SK-N-SH (cell line): ENCODE data around the gene ZDHHC24. TPM values are rescaled to one million over a fixed set of nuclear protein-coding genes. Genes with fewer than 3 reads are reported as not detected.
A peak's percentile ranks its signal among the peaks of the same experiment; 100 is the strongest.

Experiments
- CTCF ChIA-PET: fragments of 300-600, 350-600 bp; formaldehyde crosslinking; extraction: SDS; loops from one replicate; lab custom pipeline; 2021; lab: Yijun Ruan, JAX
- POLR2A ChIA-PET: fragments of 350-600 bp; sonication (Branson Sonifier 250); formaldehyde crosslinking; extraction: SDS; loops from one replicate; lab custom pipeline; 2020; ENCODE audit warnings: antibody characterized with exemption, inconsistent platforms; lab: Yijun Ruan, JAX
- DNase-seq: peaks from one replicate; pipeline ENCODE4 v3.0.0; 2012
- H2AFZ ChIP-seq: fragments of 200-600 bp; sonication (generic); 2 replicates; pipeline ENCODE4 v1.8.1; 2016; ENCODE audit warnings: antibody characterized with exemption, mild to moderate bottlenecking, low read depth
- H3F3A ChIP-seq: fragments of 200-600 bp; sonication (generic); replicated peaks from 2 replicates; pipeline ENCODE3; 2016; ENCODE audit warnings: antibody characterized with exemption, mild to moderate bottlenecking; ENCODE audit not compliant: insufficient read depth
- H3K27ac ChIP-seq, 2 experiments: fragments of 200-500 bp in 1 of 2; fragments of 200-600 bp in 1 of 2; sonication (Bioruptor generic) in 1 of 2; sonication (generic), shearing (Covaris generic) in 1 of 2; 2 replicates each; pipeline versions ENCODE4 v1.5.1 to v1.6.1; 2014 to 2016; ENCODE audit warnings: low read depth in 2 of 2, inconsistent platforms in 1 of 2, low read length in 1 of 2, mild to moderate bottlenecking in 1 of 2, mixed read lengths in 1 of 2
- H3K27me3 ChIP-seq: fragments of 200-600 bp; sonication (generic), shearing (Covaris generic); 2 replicates; pipeline ENCODE4 v1.6.1; 2016; ENCODE audit warnings: mixed run types; ENCODE audit not compliant: insufficient read depth
- H3K36me3 ChIP-seq, 2 experiments: fragments of 200-500 bp in 1 of 2; fragments of 200-600 bp in 1 of 2; sonication (Bioruptor generic) in 1 of 2; sonication (generic) in 1 of 2; replicated peaks in 1 of 2; 2 replicates each; pipeline versions ENCODE3 to v1.5.1; 2014 to 2016; ENCODE audit warnings: low read length in 1 of 2, mild to moderate bottlenecking in 1 of 2; ENCODE audit not compliant: insufficient read depth in 2 of 2, control insufficient read depth in 1 of 2
- H3K4me1 ChIP-seq, 2 experiments: fragments of 200-500 bp in 1 of 2; fragments of 200-600 bp in 1 of 2; sonication (Bioruptor generic) in 1 of 2; sonication (generic), shearing (Covaris generic) in 1 of 2; 2 replicates each; pipeline versions ENCODE4 v1.5.1 to v1.6.1; 2014 to 2016; ENCODE audit warnings: low read depth in 1 of 2, low read length in 1 of 2, mixed run types in 1 of 2; ENCODE audit not compliant: insufficient read depth in 2 of 2, control insufficient read depth in 1 of 2
- H3K4me2 ChIP-seq: fragments of 200-600 bp; sonication (generic), shearing (Covaris generic); 2 replicates; pipeline ENCODE4 v1.6.1; 2017; ENCODE audit warnings: mixed run types
- H3K4me3 ChIP-seq, 2 experiments: fragments of 200-500 bp in 1 of 2; fragments of 200-600 bp in 1 of 2; sonication (Bioruptor generic) in 1 of 2; sonication (generic), shearing (Covaris generic) in 1 of 2; 2 replicates each; pipeline versions ENCODE4 v1.5.1 to v1.8.1; 2014 to 2016; ENCODE audit warnings: low read depth in 2 of 2, inconsistent platforms in 1 of 2, low read length in 1 of 2, mild to moderate bottlenecking in 1 of 2, mixed read lengths in 1 of 2, moderate library complexity in 1 of 2
- H3K79me2 ChIP-seq: fragments of 200-600 bp; sonication (generic); 2 replicates; pipeline ENCODE4 v1.8.1; 2017; ENCODE audit warnings: mild to moderate bottlenecking; ENCODE audit not compliant: insufficient read depth
- H3K9ac ChIP-seq: fragments of 200-600 bp; sonication (generic); 2 replicates; pipeline ENCODE4 v1.6.1; 2017; ENCODE audit warnings: mixed run types
- H3K9me2 ChIP-seq: fragments of 200-600 bp; sonication (generic); 2 replicates; pipeline ENCODE4 v1.6.1; 2017; ENCODE audit warnings: mixed run types
- H3K9me3 ChIP-seq: fragments of 200-600 bp; sonication (generic); 2 replicates; pipeline ENCODE4 v1.6.1; 2017; ENCODE audit warnings: mixed run types, mild to moderate bottlenecking, moderate library complexity
- H4K20me1 ChIP-seq: fragments of 200-600 bp; sonication (generic); 2 replicates; pipeline ENCODE4 v1.6.1; 2017; ENCODE audit warnings: mild to moderate bottlenecking, mixed run types; ENCODE audit not compliant: insufficient read depth
- CHD2 ChIP-seq: fragments of 150-350 bp; IDR thresholded peaks from 2 replicates; pipeline ENCODE4 v1.6.1; 2018; ENCODE audit warnings: low read length; ENCODE audit not compliant: partially characterized antibody
- ELF1 ChIP-seq: IDR thresholded peaks from 2 replicates; pipeline ENCODE4 v1.4.0; 2012
- FOXJ3 ChIP-seq: sonication (generic); formaldehyde crosslinking; IDR thresholded peaks from 2 replicates; pipeline ENCODE4 v1.5.1; 2020; ENCODE audit warnings: mild to moderate bottlenecking, missing genetic modification reagents
- FOXM1 ChIP-seq: IDR thresholded peaks from 2 replicates; pipeline ENCODE4 v1.4.0; 2012; ENCODE audit warnings: low read depth, mild to moderate bottlenecking
- GATA2 ChIP-seq: sonication (generic); formaldehyde crosslinking; IDR thresholded peaks from 2 replicates; pipeline ENCODE4 v1.5.0; 2020; ENCODE audit warnings: mild to moderate bottlenecking, missing genetic modification reagents
- MAX ChIP-seq: IDR thresholded peaks from 2 replicates; pipeline ENCODE4 v1.4.0; 2012; ENCODE audit warnings: low read depth
- NFIC ChIP-seq: IDR thresholded peaks from 2 replicates; pipeline ENCODE4 v1.4.0; 2012; ENCODE audit warnings: borderline replicate concordance
- PBX3 ChIP-seq: IDR thresholded peaks from 2 replicates; pipeline ENCODE4; 2012
- RAD21 ChIP-seq: IDR thresholded peaks from 2 replicates; pipeline ENCODE4 v1.6.1; 2012; ENCODE audit warnings: mild to moderate bottlenecking, low read length
- RFX5 ChIP-seq: IDR thresholded peaks from 2 replicates; pipeline ENCODE4 v1.6.1; 2012; ENCODE audit warnings: mild to moderate bottlenecking, improper control_type of control experiment, low read length
- RXRA ChIP-seq: IDR thresholded peaks from 2 replicates; pipeline ENCODE4 v1.4.0; 2012; ENCODE audit warnings: low read depth, mild to moderate bottlenecking, borderline replicate concordance
- SMC3 ChIP-seq: IDR thresholded peaks from 2 replicates; pipeline ENCODE4 v1.6.1; 2012; ENCODE audit warnings: low read depth, low read length, improper control_type of control experiment
- TEAD4 ChIP-seq: IDR thresholded peaks from 2 replicates; pipeline ENCODE4 v1.4.0; 2012; ENCODE audit warnings: mild to moderate bottlenecking, borderline replicate concordance; ENCODE audit not compliant: insufficient read depth
- USF1 ChIP-seq: IDR thresholded peaks from 2 replicates; pipeline ENCODE4 v1.4.0; 2012; ENCODE audit warnings: low read depth, borderline replicate concordance
- ZBTB33 ChIP-seq: IDR thresholded peaks from 2 replicates; pipeline ENCODE4 v1.4.0; 2012; ENCODE audit warnings: low read depth, borderline replicate concordance
- WGBS: methylation state at CpG from one replicate; pipeline ENCODE4 v1.1.6; 2017; ENCODE audit warnings: low lambda C conversion rate; 5-methylcytosine and 5-hydroxymethylcytosine counted together
- polyA plus RNA-seq, 3 experiments: library from polyadenylated mRNA; depleted of rRNA; stranded (reverse); fragments of >200 nt; gene quantifications; 2 replicates each; pipeline ENCODE4 v1.2.3, GENCODE V29; 2012

ZDHHC24 gene
- polyA plus RNA-seq, 1 of the 3 experiments (the other 2 are of a cell fraction), result 13.1 TPM

- CTCF ChIA-PET, result interaction anchor here (0.7 to 5.1 kb wide), 9 partner anchors 9 to 265 kb away, joined by 3 to 30 read pairs (median 5); partner anchors contain the start of genes CCDC87, CCS and RBM4B
- H3K9ac ChIP-seq, result no peak overlapping the region
- 65% methylated on average over 7 of the region's 7 CpGs for WGBS
- H3K79me2 ChIP-seq, result no peaks in the 10 kb centered on the region
- peaks cover 0 to 7% of the 10 kb centered on the region in 2 experiments; a peak in 1 of 4 replicates for H3K4me1 ChIP-seq
- no peak overlapping the region for H3K4me2 ChIP-seq
- POLR2A ChIA-PET, result interaction anchor here (0.5 to 2.7 kb wide), 3 partner anchors 23 to 252 kb away, joined by 4 to 8 read pairs (median 6); partner anchors contain the start of genes CCDC87, CCS and ZDHHC24
- H3K27ac ChIP-seq, result no peak overlapping the region
- no peak overlapping the region for H3K4me3 ChIP-seq
- TF ChIP-seq RFX5 (no peak), NFIC (no peak), MAX (no peak), FOXJ3 (CRISPR knock-in tag) (no peak), ELF1 (no peak), USF1 (no peak), PBX3 (no peak), ZBTB33 (no peak), SMC3 (no peak), FOXM1 (no peak), RAD21 (no peak), TEAD4 (no peak), CHD2 (no peak), RXRA (no peak), GATA2 (CRISPR knock-in tag) (no peak)
- TF ChIP-seq, all 33 proteins: peak for 0
- H3K27me3 ChIP-seq, result no peaks in the 10 kb centered on the region
- no peak for DNase-seq
- no peaks in the 10 kb centered on the region for H3K9me3 ChIP-seq
- H4K20me1 ChIP-seq, result no peaks in the 10 kb centered on the region
- no peaks in the 10 kb centered on the region for H3F3A ChIP-seq
- H3K9me2 ChIP-seq, result no peaks in the 10 kb centered on the region
- peak overlapping the region; percentile 73; the same call in 1 of the 2 replicates for H2AFZ ChIP-seq
- no peaks in the 10 kb centered on the region for H3K36me3 ChIP-seq
Observed at GRCh38 chr11:66569076-66569475, 23.2 kb upstream of the ZDHHC24 start.
